ENCODE measurements around the gene CDK5R1. TPM values are rescaled to one million over a fixed set of nuclear protein-coding genes. Genes with fewer than 3 reads are reported as not detected.

CDK5R1 gene
- polyA plus RNA-seq, 1 experiment: 0.22 TPM

GRCh38 chr17:32508926-32509325, 22.1 kb downstream of the CDK5R1 start:
- Histone ChIP-seq H3K27me3 (ENCODE audit: control insufficient read depth, insufficient read depth, low read length) (peaks cover 24% of the 10 kb centered on the region), H3K9me3 (ENCODE audit: control insufficient read depth, insufficient read depth, low read length) (no peaks in the 10 kb centered on the region; the same call in 1 of the 2 replicates), H3K4me3 (ENCODE audit: low read depth, low read length) (no peak overlapping the region), H3K27ac (ENCODE audit: low read depth, low read length) (no peak overlapping the region)
- no peak for DNase-seq (ENCODE audit: low read depth, low spot score)
- no peak for TF ChIP-seq CTCF (IDR thresholded peaks at IDR 0.05; ENCODE audit: low read depth, low read length)
- CTCF ChIA-PET: interaction anchor here (1.4 kb wide), 1 partner anchor 13 kb away, joined by 3 read pairs; no protein-coding TSS in a partner anchor
- POLR2A ChIA-PET: no interaction called here

- Histone ChIP-seq H3K27me3 (ENCODE audit: control insufficient read depth, insufficient read depth, low read length) (peaks cover 18% of the 10 kb centered on the region), H3K9me3 (ENCODE audit: control insufficient read depth, insufficient read depth, low read length) (no peaks in the 10 kb centered on the region; the same call in 1 of the 2 replicates), H3K4me3 (ENCODE audit: low read depth, low read length) (no peak overlapping the region), H3K27ac (ENCODE audit: low read depth, low read length) (no peak overlapping the region)
- no peak for TF ChIP-seq CTCF (IDR thresholded peaks at IDR 0.05; ENCODE audit: low read depth, low read length)
- POLR2A ChIA-PET: interaction anchor here (0.7 kb wide), 1 partner anchor 9 kb away, joined by 5 read pairs; no protein-coding TSS in a partner anchor
- CTCF ChIA-PET: interaction anchor here (0.7 to 1.8 kb wide), 2 partner anchors 8 to 49 kb away, joined by 4 to 5 read pairs; no protein-coding TSS in a partner anchor
- DNase-seq (ENCODE audit: low read depth, low spot score): no peak
Observed at GRCh38 chr17:32510466-32510865, 23.7 kb downstream of the CDK5R1 start.

- TF ChIP-seq CTCF (IDR thresholded peaks at IDR 0.05; ENCODE audit: low read depth, low read length): no peak
- H3K27ac ChIP-seq (ENCODE audit: low read depth, low read length): no peak overlapping the region
- H3K27me3 ChIP-seq (ENCODE audit: control insufficient read depth, insufficient read depth, low read length): peaks cover 14% of the 10 kb centered on the region
- ChIA-PET CTCF (no interaction called here), POLR2A (no interaction called here)
- H3K4me3 ChIP-seq (ENCODE audit: low read depth, low read length): no peak overlapping the region
- DNase-seq (ENCODE audit: low read depth, low spot score): no peak
- no peaks in the 10 kb centered on the region; the same call in 1 of the 2 replicates for H3K9me3 ChIP-seq (ENCODE audit: control insufficient read depth, insufficient read depth, low read length)
Observed at GRCh38 chr17:32512328-32512727, 25.5 kb downstream of the CDK5R1 start.

- DNase-seq (ENCODE audit: low read depth, low spot score): no peak
- H3K9me3 ChIP-seq (ENCODE audit: control insufficient read depth, insufficient read depth, low read length): no peaks in the 10 kb centered on the region; the same call in 1 of the 2 replicates
- ChIA-PET POLR2A (no interaction called here), CTCF (no interaction called here)
- no peak overlapping the region for H3K4me3 ChIP-seq (ENCODE audit: low read depth, low read length)
- TF ChIP-seq CTCF (IDR thresholded peaks at IDR 0.05; ENCODE audit: low read depth, low read length): no peak
- no peak overlapping the region for H3K27ac ChIP-seq (ENCODE audit: low read depth, low read length)
- peaks cover 22% of the 10 kb centered on the region for H3K27me3 ChIP-seq (ENCODE audit: control insufficient read depth, insufficient read depth, low read length)
Observed at GRCh38 chr17:32513579-32513978, 26.8 kb downstream of the CDK5R1 start.

- DNase-seq (ENCODE audit: low read depth, low spot score): no peak
- TF ChIP-seq CTCF (IDR thresholded peaks at IDR 0.05; ENCODE audit: low read depth, low read length): no peak
- POLR2A ChIA-PET: no interaction called here
- Histone ChIP-seq H3K27ac (ENCODE audit: low read depth, low read length) (no peak overlapping the region), H3K27me3 (ENCODE audit: control insufficient read depth, insufficient read depth, low read length) (peaks cover 27% of the 10 kb centered on the region), H3K9me3 (ENCODE audit: control insufficient read depth, insufficient read depth, low read length) (no peaks in the 10 kb centered on the region; the same call in 1 of the 2 replicates), H3K4me3 (ENCODE audit: low read depth, low read length) (no peak overlapping the region)
- CTCF ChIA-PET: no interaction called here
Observed at GRCh38 chr17:32514606-32515005, 27.8 kb downstream of the CDK5R1 start.
